Measurements from ENCODE around the gene FBLN2. TPM values are rescaled to one million over a fixed set of nuclear protein-coding genes. Genes with fewer than 3 reads are reported as not detected.

The FBLN2 gene
- total RNA-seq, 1 experiment from 2014 or later, result 0.11 TPM

DNA sequence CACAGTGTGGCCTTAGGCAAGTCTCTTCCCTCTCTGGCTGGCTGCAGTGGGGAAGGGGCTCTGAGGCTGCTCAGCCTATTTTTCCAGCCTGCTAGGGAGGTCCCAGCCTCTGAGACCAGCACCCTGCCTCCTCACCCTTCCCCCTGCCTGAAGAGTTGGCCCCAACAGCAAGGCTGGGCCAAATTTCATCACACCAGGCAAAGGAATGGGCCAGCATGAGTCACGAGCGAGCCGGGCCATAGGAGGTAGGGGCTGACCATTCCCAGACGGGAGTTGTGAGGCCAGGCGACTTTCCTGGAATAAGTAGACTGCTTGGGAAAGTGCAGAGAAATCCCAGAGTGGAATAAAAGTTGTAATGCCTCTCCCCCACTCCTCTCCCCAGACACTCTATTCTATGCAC lies 5.7 kb upstream of the FBLN2 start:
- Histone ChIP-seq H4K20me1 (ENCODE audit: low read length) (no peaks in the 10 kb centered on the region), H3F3A (ENCODE audit: low read length, unreplicated experiment) (no peaks in the 10 kb centered on the region), H3K4me3 (ENCODE audit: low read length) (no peak overlapping the region), H3K36me3 (ENCODE audit: low read depth, low read length) (no peaks in the 10 kb centered on the region), H3K79me2 (ENCODE audit: low read length) (no peaks in the 10 kb centered on the region), H3K27me3 (ENCODE audit: low read length) (no peaks in the 10 kb centered on the region), H3K9ac (ENCODE audit: low read length) (no peak overlapping the region), H3K9me2 (replicated peaks; ENCODE audit: low read length) (no peaks in the 10 kb centered on the region), H3K4me2 (ENCODE audit: low read length) (no peak overlapping the region), H2AFZ (ENCODE audit: low read length) (no peak overlapping the region), H3K27ac (ENCODE audit: low read length) (no peak overlapping the region), H3K4me1 (ENCODE audit: insufficient read depth, low read length) (peaks cover 16% of the 10 kb centered on the region), H3K9me3 (ENCODE audit: low read length) (peaks cover 3% of the 10 kb centered on the region; the same call in 1 of the 2 replicates)
- TF ChIP-seq EZH2 (IDR thresholded peaks at IDR 0.05; ENCODE audit: low read length, unreplicated experiment), result no peak
- no peak for TF ChIP-seq EZH2phosphoT487 (IDR thresholded peaks at IDR 0.05; ENCODE audit: borderline replicate concordance, low read length)
- TF ChIP-seq, protein P1, sequence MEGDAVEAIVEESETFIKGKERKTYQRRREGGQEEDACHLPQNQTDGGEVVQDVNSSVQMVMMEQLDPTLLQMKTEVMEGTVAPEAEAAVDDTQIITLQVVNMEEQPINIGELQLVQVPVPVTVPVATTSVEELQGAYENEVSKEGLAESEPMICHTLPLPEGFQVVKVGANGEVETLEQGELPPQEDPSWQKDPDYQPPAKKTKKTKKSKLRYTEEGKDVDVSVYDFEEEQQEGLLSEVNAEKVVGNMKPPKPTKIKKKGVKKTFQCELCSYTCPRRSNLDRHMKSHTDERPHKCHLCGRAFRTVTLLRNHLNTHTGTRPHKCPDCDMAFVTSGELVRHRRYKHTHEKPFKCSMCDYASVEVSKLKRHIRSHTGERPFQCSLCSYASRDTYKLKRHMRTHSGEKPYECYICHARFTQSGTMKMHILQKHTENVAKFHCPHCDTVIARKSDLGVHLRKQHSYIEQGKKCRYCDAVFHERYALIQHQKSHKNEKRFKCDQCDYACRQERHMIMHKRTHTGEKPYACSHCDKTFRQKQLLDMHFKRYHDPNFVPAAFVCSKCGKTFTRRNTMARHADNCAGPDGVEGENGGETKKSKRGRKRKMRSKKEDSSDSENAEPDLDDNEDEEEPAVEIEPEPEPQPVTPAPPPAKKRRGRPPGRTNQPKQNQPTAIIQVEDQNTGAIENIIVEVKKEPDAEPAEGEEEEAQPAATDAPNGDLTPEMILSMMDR (conservative IDR thresholded peaks at IDR 0.05; ENCODE audit: low read depth, low read length), result no peak
- no peak for ATAC-seq
- ChIA-PET POLR2A (ENCODE audit: unreplicated experiment) (no interaction called here), CTCF (no interaction called here)
- intact Hi-C loops (cut with micrococcal nuclease), result no loop called here
- BruUV-seq (replicated peaks), result no TSS peak
- DNase-seq, result peak; percentile 43

DNA sequence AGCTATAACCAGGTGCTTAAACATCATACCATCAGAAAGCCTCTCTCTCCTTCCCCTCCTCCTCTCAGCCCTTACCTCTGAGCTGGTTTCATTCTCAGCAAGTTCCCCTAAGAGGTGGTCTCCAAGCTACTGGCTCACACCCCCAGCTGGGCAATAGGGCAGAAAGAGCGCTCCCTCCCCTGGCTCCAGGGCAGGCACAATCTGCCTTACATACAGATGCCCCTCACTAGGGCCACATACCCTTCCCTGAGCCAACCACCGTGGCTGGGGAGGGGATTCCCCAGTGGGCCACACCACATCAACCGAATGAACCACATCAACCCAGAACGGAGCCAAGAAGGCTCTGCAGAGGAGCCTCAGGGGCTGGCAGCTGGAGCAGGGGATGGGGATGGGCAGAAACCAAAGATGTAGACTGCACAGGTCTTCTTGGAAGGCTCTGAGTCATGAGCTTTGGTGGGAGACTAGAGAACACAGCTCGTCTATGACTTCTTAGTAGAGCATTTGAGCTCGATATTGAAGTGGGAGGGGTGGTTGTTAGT lies 4.6 kb upstream of the FBLN2 start:
- intact Hi-C loops (cut with micrococcal nuclease), result no loop called here
- CTCF ChIA-PET, result no interaction called here
- peaks cover 5% of the 10 kb centered on the region; the same call in 1 of the 2 replicates for H3K4me1 ChIP-seq (ENCODE audit: insufficient read depth, low read length)

More for the DNA sequence above, 4.6 kb upstream of the FBLN2 start:
- H3K79me2 ChIP-seq (ENCODE audit: low read length), result no peaks in the 10 kb centered on the region
- BruUV-seq (replicated peaks), result no TSS peak
- ATAC-seq (no peak), DNase-seq (no peak)
- H3K4me3 ChIP-seq (ENCODE audit: low read length), result no peak overlapping the region
- no peak overlapping the region for H3K27ac ChIP-seq (ENCODE audit: low read length)
- H3K36me3 ChIP-seq (ENCODE audit: low read depth, low read length), result no peaks in the 10 kb centered on the region
- no peaks in the 10 kb centered on the region for H3K27me3 ChIP-seq (ENCODE audit: low read length)
- no peak overlapping the region for H3K4me2 ChIP-seq (ENCODE audit: low read length)
- H4K20me1 ChIP-seq (ENCODE audit: low read length), result no peaks in the 10 kb centered on the region
- H3K9ac ChIP-seq (ENCODE audit: low read length), result no peak overlapping the region
- TF ChIP-seq, protein P1 (conservative IDR thresholded peaks at IDR 0.05; ENCODE audit: low read depth, low read length), result no peak
- TF ChIP-seq EZH2phosphoT487 (IDR thresholded peaks at IDR 0.05; ENCODE audit: borderline replicate concordance, low read length) (no peak), EZH2 (IDR thresholded peaks at IDR 0.05; ENCODE audit: low read length, unreplicated experiment) (no peak)
- POLR2A ChIA-PET (ENCODE audit: unreplicated experiment), result no interaction called here
- no peaks in the 10 kb centered on the region for H3F3A ChIP-seq (ENCODE audit: low read length, unreplicated experiment)
- H2AFZ ChIP-seq (ENCODE audit: low read length), result no peak overlapping the region
- no peaks in the 10 kb centered on the region for H3K9me2 ChIP-seq (replicated peaks; ENCODE audit: low read length)
- peaks cover 3% of the 10 kb centered on the region; the same call in 1 of the 2 replicates for H3K9me3 ChIP-seq (ENCODE audit: low read length)

All from PC-3 (cell line).